ENCODE results near the gene TRIM65.

The TRIM65 gene

DNA sequence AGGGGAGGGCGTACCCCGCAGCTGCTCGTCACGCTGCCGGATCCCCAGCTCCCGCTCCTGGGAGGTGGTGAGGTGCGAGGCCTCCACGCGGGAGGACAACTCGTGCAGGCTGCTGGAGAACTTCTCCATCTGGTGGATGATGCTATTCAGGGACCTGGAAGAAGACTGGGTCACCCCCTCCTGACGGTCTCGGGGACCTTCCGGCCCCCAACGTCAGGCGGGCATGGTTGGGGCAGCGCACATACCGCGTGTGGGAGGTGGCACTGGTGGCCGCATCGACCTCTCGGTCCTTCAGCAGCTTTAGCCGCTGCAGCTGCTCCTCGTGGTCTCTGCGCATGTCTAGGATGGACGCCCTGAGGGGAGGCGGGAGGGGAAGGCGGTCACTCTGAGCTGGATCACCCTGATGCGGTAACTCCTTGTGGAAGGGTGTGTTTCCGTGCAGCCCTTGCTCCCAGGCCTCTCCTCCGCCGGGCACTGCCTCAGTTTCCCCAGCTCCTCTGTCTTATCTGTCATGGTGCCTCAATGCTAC, 21.2 kb upstream of the TRIM65 start:
- TF ChIP-seq, protein P1, sequence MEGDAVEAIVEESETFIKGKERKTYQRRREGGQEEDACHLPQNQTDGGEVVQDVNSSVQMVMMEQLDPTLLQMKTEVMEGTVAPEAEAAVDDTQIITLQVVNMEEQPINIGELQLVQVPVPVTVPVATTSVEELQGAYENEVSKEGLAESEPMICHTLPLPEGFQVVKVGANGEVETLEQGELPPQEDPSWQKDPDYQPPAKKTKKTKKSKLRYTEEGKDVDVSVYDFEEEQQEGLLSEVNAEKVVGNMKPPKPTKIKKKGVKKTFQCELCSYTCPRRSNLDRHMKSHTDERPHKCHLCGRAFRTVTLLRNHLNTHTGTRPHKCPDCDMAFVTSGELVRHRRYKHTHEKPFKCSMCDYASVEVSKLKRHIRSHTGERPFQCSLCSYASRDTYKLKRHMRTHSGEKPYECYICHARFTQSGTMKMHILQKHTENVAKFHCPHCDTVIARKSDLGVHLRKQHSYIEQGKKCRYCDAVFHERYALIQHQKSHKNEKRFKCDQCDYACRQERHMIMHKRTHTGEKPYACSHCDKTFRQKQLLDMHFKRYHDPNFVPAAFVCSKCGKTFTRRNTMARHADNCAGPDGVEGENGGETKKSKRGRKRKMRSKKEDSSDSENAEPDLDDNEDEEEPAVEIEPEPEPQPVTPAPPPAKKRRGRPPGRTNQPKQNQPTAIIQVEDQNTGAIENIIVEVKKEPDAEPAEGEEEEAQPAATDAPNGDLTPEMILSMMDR (IDR thresholded peaks at IDR 0.05; ENCODE audit: control insufficient read depth, extremely low read depth, insufficient read depth): no peak
- no peak overlapping the region for H3K4me3 ChIP-seq (ENCODE audit: low read depth, low read length)
- DNase-seq (ENCODE audit: low read depth): no peak

DNA sequence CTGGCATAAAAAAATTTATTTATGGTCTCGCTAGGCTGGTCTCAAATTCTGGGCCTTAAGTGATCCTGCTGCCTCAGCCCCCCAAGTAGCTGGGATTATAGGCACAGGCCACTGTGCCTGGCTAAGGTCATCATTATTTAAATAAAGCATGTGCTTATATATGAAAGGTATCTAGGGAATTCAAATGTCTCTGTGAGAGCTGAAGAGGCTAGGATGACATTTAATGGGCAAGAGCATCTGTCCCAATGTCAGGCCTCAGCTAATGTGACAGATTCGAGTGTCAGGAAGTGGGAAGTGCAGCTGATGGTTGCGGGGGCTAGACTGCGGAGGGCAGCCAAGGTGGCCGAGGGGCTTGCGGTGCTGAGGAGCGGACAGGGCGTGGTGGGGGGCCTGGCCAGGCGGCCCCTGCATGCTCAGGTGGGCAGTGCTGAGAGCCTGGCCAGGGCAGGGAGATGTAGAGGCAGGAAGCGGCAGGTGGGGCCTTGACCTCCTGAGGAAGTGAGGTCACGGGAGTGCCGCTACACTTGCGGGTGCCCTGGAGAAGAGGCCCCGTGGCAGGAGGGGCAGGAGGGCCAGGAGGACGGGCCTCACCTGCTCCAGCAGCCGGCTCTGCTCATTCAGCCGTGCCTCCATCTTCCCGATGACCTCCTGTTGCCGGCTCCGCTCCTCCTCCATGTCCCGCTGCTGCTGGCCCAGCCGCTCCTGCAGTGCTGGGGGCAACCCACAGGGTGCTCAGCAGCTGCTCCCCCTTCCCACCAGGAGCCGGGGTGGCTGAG, 20.6 kb upstream of the TRIM65 start:
- TF ChIP-seq, protein P1 (IDR thresholded peaks at IDR 0.05; ENCODE audit: control insufficient read depth, extremely low read depth, insufficient read depth): no peak

DNA sequence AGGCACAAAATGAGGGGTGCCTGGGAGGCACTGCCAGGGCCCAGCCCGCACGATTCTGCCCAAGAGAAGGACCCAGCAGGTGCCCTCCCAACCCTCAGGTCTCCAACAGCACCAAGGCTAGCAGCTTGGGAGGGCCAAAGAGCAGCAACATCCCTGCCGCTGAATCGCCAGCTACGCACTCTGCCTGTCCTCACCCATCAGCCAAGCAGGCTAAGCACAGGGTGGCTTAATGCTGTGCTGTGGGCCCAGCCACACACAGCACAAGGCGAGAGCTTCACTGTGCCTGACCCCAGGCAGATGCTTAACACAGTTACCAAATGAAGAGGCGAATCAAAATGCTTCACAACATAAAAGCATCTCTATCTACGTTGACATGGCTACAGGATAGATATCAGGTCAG, 18.5 kb upstream of the TRIM65 start:
- DNase-seq (ENCODE audit: low read depth): no peak
- TF ChIP-seq, protein P1 (IDR thresholded peaks at IDR 0.05; ENCODE audit: control insufficient read depth, extremely low read depth, insufficient read depth): no peak
- H3K4me3 ChIP-seq (ENCODE audit: low read depth, low read length): no peak overlapping the region

More for the DNA sequence above, 20.6 kb upstream of the TRIM65 start:
- no peak for DNase-seq (ENCODE audit: low read depth)
- no peak overlapping the region for H3K4me3 ChIP-seq (ENCODE audit: low read depth, low read length)

DNA sequence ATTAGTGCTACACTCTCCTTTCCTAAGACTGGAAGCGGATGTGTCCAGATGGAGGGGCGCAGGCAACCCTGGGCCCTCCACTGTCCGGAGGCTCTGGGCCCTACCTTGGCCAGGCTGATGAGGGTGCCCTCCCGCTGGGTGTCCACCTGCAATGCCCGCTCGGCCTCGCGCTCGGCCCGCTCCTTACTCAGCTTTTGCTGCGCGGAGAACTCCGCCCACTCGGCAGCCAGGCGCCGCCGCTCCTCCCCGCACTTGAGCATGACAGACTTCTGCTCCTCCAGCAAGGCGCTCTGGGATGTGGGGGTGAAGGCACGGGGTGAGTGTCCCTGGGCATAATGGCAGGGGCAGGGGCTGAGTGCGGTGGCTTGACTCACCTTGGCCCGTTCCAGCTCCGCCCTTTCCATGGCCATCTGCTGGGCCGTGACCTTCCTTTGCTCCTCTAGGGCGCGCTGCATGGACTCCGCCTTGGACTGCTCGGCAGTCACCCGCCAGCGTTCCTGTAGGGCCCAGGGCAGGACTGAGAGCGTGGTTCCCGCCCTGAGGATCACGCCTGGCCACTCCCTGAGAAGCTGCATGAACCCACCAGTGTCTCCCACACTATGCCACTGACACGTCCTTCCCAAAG, 18.0 kb upstream of the TRIM65 start:
- no peak overlapping the region for H3K4me3 ChIP-seq (ENCODE audit: low read depth, low read length)

DNA sequence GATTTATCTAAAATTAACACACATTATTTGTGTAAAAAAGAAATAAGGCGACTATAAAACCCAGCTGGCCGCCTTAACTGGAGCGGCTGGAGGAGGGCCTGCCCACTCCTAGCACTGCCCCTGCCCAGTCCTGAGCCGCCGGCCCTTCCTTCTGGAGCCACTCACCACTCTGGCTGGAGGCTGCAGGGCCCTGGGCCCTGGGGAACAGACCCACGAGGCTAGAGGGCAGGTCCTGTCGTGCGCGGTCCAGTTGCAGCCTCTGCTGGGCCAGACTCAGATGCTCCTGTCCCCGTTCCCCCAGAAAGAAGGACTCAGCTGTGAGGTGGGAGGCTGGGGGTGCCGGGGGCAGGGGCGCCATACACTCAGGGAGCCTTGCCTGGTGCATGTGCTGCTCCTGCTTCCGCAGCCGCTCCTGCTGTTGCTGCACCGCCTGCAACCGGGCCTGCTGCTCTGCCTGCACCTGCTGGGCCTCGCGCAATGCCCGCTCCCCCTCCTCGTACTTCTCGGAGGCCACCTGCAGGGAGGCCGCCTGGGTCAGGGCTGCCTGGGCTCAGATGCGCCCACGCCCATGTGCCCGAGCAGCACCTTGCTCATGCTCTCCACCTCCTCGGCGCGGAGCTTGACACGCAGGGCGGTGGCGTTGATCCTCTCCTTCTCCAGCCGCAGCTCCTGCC, 16.9 kb upstream of the TRIM65 start:
- TF ChIP-seq, protein P1 (IDR thresholded peaks at IDR 0.05; ENCODE audit: control insufficient read depth, extremely low read depth, insufficient read depth): no peak
- H3K4me3 ChIP-seq (ENCODE audit: low read depth, low read length): no peak overlapping the region
- DNase-seq (ENCODE audit: low read depth): no peak

More for the DNA sequence above, 18.0 kb upstream of the TRIM65 start:
- DNase-seq (ENCODE audit: low read depth): no peak
- TF ChIP-seq, protein P1 (IDR thresholded peaks at IDR 0.05; ENCODE audit: control insufficient read depth, extremely low read depth, insufficient read depth): no peak

DNA sequence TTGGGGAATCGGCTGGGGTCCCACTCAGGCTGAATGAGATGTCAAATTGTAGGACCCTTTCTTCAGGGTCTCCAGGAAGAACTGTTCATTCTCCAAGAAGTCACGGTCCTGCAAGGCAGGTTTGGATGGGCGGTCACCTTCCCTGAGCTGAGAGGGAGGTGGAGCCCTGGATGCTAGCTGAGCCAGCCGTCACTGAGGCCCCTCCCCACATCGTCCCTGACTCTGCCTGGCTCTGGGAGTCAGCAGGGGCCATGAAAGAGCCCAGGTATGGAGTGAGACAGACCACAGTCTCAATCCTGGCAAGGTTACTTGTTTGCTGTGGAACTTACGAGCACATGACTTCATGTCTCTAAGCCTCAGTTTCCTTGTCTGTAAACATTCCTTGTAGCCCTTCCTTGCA, 13.9 kb upstream of the TRIM65 start:
- H3K4me3 ChIP-seq (ENCODE audit: low read depth, low read length): no peak overlapping the region
- TF ChIP-seq, protein P1 (IDR thresholded peaks at IDR 0.05; ENCODE audit: control insufficient read depth, extremely low read depth, insufficient read depth): no peak
- no peak for DNase-seq (ENCODE audit: low read depth)
